Lung microvascular endothelial cell (primary cell): ENCODE data around the gene ERBB4. TPM values are rescaled to one million over a fixed set of nuclear protein-coding genes. Genes with fewer than 3 reads are reported as not detected.
"Not testable (repeated sequence)": the region's sequence is repeated elsewhere in the genome, so short reads cannot be mapped to it uniquely, and the experiment has no call there.

Experiments
- DNase-seq, 2 donors: peaks; one replicate each; pipeline versions ENCODE4 v3.0.0 to v3.0.0-alpha.2; 2010; ENCODE audit warnings: low read depth in 2 of 2
- total RNA-seq: library from RNA; depleted of rRNA; stranded (reverse); fragments of >200 nt; gene quantifications from 2 replicates; pipeline ENCODE4 v1.2.1, GENCODE V29; 2014

Gene ERBB4
- total RNA-seq, 1 donor from 2014 or later, result under 0.01 TPM

DNA sequence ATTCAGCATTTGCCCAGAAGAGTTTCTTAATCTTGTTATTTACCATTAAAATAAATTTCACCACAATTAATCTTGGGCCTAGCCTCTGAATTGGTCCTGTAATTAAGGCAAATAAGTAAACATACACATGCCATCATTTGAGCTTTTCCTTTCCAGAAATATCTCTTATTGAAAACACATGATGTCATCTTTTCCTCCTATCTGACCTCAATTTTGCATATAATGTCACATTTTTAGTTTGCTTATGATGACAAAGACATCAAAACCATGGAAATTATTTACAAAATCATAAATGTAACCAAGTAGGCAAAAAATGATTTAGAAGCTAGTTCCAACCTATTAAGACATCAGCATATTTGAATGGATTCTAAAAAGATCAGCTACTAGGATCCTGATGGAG lies 915.5 kb downstream of the ERBB4 start:
- DNase-seq, result no peak

DNA sequence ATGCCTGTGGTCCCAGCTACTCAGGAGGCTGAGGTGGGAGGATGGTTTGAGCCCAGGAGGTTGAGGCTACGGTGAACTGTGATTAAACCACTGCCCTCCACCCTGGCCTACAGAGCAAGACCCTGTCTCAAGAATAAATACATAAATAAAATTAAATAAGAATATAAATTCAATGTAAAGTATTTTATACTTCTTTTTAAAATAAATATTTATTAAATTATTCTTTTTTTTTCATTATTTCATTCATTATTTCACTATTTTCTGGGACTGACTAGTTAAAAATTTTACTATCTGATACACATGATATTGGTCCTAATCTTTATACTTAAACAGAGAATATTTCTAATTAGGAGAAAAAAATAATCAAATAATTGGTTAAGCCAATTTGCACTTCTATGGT lies 917.6 kb downstream of the ERBB4 start:
- no peak for DNase-seq

DNA sequence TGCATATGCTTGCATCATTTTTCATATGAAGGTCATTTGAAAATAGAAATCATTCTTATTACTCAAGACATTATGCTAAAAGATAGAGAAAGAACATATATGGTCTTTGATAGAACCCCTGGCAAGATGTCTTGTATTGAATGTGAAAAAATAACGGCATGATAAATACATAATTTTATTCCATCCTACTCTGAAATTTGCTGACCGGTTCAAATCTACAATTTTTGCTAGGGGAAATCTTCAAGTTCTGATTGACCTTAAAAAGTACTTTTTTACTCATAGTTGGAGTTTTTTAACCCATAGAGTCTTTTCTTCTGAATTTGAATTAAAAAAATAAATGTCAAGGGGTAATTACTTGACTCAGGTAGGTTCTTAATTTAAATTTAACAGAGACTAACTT lies 920.8 kb downstream of the ERBB4 start:
- no peak for DNase-seq

DNA sequence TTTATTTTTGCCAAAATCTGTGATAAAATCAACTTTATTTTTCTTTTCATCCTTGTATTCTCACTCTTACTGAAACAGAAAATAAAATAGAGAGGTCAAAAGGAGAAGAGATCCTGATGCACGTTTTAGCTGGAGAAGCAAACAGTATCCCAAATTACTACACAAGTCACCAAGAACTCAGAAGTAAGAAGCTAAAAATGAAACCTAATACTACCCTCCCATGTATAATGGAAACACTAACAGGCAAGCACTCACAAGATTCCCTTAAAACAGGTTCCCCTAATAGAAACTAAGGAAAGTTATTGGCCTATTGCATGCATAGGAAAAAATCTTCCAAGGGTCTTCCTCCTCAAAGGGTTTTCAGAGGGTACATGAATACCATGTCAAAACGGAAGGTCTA lies 927.0 kb downstream of the ERBB4 start:
- DNase-seq, result no peak

DNA sequence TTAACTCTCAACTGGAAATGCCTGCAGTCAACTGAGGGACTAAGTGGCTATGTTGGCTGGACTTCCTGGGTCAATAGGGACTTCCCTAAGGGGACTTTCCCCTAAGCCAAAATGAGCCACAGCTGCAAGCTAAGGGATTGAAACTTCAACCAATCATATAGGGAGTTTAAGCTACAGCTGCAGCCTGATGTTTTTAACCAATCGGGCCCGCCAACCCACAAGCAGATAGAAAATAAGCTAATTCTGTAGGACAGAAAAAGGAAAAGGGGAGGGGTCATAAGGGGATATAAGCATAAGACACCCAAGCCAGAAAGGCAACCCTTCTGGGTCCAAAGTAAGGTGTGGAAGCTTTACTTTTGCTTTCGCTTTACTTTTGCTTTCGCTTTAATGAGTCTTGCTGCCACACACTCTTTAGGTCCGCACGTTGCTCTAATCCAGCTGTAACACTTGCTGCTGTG lies 927.5 kb downstream of the ERBB4 start:
- peak in 1 of 2 donors; percentile 0 for DNase-seq

DNA sequence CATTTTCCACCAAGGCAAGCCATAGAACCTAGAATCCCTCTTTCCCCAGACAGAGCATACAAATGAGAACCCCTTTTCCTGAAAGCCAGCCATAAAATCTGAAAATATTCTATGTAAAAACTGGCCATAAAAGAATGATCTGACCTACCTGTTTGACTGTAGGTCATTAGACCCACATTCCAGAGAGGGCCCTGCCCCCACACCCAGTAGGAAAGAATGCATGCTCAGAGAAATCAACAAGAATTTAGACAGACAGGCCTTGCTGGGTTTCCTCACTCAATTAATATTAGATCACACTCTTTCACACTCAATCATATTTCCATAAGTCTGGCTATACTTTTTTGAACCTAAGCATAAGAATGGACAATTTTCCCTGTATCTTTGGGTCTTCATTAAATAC lies 929.5 kb downstream of the ERBB4 start:
- no peak for DNase-seq

DNA sequence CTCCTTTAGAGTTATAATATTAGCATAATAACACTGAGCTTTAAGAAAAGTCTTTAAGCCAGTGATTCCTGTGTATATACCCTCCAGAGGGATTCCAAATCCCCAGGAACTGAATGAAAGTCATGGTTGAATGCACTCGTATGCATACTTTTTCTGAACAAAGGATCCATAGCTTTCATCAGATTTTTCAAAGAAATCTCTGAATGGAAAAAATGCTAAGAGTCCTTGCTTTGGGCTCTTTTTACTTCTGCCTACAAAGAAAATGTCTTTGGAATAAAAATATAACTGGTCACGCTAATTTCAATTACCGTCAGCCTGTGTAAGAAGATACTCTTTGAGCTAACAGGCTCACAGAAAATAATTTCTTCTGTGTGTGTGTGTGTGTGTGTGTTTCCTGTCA lies 939.5 kb downstream of the ERBB4 start:
- no peak for DNase-seq

DNA sequence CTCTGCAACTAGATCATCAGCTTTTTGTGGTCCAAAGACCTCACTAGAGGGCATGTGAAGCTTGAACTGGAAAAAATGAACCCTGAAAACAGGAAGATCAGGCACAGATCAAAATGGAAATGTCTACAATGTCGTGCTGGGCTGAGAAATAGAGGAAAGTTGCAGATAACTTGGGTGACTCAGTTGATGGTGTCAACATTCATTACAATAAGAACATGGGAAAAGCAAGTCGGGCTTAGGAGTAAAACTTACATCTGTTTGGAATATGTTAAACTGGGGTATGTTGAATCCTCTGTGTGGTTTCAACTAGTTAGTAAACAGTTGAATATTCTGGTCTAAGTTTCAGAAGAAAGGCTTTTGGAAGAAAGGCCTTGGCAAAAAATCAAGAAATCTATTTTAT lies 940.4 kb downstream of the ERBB4 start:
- no peak for DNase-seq

DNA sequence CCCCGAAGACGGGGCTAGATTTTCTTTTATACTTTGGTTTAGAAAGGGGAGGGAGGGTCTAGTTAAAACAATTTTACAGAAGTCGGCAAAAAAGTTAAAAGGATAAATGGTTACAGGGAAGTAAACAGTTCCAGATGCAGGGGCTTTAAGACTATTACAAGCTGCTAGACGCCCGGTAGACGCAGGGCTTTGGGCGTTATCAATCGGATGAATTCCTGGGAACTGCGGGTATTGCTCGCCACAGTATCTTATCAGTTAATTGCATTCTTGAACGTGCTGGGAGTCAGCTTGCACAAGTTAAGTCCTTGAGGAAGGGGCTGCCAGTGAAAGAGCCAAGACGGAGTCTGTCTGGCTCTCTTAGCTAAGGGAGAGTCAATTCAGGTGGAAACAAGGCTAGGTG lies 946.6 kb downstream of the ERBB4 start:
- not testable (repeated sequence) for DNase-seq

DNA sequence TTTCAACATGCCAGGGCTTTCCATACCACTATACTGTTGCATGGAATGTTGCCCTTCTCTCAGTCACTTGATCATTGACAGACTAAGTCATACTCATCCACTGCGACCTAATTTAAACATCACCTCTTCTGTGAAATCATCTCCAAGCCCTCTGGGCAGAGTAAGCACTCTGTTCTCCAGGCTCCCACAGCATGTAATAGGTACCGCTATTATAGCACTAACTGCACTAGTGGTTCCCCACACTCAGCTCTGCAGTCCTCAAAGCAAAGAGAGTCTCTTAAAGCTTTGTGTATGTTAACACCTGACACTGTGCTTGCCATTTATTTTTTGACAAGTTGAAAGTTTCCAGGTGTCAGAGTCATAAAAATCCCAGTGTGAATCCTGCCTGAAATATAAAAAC lies 947.2 kb downstream of the ERBB4 start:
- DNase-seq, result no peak

DNA sequence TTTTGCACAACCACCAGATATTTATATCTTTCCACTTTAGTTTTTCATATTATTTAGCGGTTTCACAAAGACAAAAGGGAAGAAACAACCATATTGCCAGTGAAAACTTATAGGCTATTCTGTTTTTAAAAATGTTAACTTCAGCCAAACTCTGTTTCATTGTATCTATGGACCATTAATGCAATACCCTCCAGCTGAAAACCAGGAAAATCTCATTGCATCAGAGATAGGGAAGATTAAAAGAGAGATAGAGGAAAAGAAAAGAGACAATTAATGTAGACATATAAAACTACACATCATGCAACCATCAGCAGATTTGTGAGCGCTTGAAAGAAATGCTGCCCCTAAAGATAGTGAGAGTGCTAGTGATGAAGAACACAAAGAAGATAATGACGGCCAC lies 970.2 kb downstream of the ERBB4 start:
- no peak for DNase-seq

DNA sequence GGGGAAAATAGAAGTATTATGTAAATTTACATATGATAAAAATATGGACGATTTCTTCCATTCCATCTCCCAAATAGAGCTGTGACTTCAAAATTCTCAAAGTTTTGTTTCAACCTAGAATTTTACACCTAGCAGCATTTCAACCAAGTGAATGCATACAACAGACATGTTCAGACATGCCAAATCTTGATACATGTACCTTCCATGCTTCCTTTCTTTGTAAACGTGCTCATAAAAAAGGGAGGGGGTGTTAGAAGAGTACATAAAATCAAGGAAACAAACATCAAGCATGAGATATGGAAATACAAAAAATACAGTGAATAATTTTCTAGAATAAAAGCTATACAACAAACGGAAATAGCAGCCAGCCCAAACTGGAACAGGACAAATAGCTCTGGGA lies 974.2 kb downstream of the ERBB4 start:
- DNase-seq, result no peak

DNA sequence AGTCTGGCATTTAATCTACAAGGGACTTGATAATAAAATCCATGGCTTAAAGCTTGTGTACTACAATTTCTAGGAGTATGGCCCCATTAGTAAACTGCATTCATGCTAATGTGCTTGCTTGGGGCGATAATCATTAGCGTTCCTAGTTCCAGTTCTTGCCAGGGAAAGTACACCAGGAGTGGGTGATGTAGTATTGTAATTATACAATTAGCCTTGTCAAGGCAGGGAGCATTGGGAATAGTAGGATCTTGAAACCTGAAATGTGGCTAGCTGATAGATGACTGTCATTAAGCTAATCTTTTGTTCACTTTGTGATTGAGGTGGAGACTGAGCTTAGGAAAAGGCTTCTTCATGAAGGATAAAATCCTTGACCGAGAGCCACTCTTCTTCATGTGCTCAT lies 993.0 kb downstream of the ERBB4 start:
- DNase-seq, result no peak

DNA sequence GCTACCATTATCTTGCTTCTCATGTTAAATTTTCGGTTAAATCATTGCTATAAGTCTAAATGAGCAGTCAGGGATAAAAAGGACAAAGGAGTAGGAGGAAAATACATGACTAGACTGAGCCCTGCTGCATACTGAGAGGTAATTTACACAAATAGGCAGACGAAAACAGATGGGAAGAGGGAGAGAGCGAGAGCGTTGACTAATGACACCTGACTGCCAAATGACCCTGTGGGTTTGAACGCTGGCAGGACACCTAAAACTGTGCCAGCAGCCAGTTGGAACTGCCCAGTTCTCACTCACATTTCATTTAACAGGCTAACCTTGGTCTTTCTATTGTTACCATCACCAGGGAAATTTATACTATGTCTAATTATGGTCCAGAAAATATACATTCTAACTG lies 1004.0 kb downstream of the ERBB4 start:
- no peak for DNase-seq

DNA sequence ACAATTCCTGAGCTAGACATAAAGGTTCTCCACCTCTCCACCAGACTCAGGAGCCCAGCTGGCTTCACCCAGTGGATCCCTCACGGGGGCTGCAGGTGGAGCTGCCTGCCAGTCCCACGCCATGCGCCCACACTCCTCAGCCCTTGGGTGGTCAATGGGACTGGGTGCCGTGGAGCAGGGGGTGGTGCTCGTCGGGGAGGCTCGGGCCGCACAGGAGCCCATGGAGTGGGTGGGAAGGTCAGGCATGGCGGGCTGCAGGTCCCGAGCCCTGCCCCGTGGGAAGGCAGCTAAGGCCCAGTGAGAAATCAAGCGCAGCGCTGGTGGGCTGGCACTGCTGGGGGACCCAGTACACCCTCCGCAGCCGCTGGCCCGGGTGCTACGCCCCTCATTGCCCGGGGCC lies 1014.4 kb downstream of the ERBB4 start:
- DNase-seq, result not testable (repeated sequence)

DNA sequence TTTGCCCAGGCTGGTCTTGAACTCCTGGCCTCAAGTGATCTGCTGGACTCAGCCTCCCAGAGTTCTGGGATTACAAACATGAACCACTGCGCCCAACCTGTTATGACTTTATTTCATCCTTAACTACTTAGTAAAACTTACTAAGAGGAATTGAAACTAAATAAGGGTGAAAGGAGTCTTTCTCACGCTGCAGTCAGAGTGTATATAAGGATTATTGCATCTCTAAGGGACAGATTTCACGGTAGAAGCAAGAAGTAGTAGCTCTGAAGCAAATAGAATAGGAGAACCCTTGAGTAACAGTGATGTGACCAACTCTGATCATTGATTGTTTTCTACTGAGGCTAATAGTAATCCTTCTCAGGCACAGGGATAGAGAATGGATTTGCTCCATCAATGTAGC lies 1022.1 kb downstream of the ERBB4 start:
- DNase-seq, result no peak

DNA sequence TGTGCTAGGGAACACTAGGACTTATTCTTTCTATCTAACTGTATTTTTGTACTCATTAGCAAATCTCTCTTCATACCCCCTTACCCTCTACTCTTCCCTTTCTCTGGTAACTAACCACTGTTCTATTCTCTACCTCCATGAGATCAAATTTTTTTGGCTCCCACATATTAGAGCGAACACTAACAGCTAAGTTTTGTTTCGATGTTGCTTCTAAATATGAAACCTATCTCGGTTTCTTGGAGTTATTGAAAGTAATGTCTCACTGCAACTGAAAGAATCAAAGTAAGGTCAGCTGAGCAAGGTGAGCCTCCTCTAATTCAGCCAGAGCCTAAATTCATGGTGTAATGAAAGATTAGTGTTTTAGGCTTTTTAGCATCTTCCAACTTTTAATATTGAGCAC lies 1024.6 kb downstream of the ERBB4 start:
- DNase-seq, result no peak

DNA sequence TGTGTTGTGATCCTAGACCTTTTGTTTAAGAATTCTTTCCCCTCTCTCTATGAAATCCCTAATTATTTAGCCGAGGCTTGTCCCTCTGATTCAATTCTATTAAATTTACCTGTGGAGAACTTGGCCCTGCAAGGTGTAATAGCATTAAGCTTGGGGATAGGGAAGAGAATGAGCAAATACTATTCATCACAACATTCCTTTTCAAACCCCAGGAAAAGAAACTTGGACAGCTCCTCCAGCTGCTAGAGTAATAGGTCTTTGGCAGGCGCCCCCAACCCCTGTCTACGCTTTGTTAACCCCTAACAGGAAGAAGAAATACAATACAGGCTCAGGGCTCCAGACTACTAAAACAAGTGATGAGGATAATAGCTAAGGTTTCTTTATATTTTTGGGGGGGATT lies 1025.2 kb downstream of the ERBB4 start:
- no peak for DNase-seq

DNA sequence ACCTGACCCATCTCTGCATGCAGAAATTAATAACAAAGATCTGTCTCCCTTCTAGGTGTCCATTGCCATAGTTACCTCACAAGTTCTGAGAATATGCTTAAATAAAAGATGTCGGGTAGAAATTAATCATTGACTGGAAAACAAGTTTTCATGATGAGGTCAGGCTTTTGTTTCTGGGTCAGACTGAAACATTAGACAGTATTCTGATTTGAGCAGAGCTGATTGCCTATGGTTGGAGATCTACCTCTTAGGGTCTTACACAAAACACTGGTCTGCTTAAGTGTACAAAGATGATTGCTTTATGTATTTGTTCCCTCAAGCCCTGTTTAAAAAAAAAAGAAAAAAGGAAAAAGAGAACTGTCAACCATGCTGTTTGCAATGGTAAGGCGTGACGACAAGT lies 1025.8 kb downstream of the ERBB4 start:
- no peak for DNase-seq

DNA sequence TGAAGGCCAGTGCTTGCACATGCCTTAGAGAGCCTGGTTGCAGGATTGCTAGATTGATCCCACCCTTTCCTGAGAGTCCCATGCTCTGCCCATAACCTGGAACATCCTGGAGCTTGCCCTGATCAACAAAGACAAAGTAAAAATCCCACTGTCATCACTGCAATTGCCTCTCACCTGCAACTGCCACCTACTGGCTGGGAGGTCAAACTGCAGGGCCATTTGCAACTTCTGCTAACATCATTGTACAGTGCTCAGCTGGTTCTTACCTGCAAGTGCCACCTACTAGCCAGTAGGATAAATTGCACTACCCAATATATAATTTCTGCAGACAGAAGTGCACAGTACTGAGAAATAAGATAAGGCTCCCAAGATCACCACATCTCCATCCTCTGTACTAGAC lies 1034.7 kb downstream of the ERBB4 start:
- no peak for DNase-seq

DNA sequence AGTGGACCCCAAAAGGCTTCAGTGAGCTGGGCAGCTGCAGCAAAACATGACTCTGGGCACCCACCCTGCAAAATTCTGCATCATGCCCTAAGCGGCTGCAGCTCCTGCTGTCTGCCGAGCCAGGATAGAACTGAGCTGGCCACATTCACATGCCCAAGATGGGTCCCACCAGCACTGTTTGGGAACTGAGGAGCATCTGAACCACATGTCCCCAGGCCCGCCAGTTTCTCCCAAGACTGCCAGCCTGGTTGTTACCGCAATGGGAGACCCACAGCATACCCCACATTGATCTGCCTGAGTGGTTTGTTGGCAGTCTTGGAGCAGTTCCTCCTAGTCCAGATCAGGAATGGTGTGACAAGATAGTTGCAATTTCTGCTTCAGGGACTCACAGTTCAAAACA lies 1035.4 kb downstream of the ERBB4 start:
- DNase-seq, result no peak

DNA sequence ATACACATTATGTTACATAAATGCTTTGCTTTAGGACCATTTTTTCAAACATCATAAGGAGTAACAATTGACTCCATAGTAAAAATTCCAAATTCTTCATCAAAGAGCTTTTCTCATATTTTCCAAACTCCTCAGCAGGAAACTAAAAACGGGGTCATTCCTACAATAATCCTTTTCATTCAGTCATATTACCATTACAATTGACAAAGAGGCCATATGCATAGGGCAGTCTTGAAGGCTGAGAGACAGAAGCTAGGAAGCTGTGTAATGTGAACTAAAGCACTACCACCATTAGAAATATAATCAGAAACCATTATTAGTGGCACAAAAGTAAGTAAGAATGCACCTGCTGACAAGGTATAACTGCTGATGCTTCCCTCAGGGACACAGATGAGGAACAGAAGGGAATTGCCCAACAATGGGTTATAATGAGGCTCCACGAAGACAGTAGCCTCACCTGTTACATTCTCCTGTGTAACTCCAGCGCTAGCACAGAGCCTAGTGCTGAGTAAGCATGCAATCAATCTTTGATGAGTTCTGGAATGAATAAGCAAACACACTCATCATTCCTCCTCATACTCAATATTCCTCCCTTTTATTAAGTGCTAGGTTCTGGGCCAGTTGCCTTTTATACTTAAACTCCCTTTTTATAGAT lies 1039.9 kb downstream of the ERBB4 start:
- no peak for DNase-seq

DNA sequence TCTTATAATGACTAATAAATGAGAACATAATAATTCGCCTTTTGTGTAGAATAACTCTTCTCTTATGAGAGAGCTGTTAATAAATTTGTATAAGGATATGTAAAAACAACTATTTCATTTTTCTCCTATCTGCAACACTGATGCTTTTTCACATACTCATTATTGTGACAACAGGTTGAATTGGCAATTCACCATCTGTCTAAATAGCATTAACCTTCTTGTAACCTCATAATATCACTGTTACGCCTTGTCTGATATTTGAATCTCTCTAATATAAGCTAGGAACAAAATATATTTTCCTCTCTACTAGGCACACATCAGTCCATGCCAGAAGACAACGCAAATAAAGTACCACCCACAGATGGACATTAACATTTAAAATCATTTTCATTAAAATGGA lies 1043.3 kb downstream of the ERBB4 start:
- no peak for DNase-seq

DNA sequence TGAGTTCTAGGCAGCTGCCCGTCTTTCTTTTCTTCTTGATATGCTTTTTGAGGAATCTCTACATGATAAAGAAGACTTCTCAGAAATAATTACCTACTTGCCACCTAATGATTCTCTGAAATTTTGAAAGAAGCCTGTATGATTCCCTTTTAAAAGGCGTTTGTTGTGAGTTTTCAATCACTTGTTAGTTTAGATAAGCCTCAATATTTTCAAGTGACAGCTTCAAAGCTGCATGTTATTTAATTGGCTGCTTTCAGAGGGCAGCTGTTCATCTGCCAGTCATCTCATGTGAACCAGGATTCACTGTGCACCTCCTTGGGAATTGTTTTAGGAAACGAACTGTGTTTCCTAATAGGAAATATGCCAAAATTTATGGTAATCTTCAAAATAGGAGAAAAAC lies 1044.1 kb downstream of the ERBB4 start:
- DNase-seq, result no peak
